Tibial artery (tissue), 4 donors: ENCODE measurements around the gene SLC30A4.

Experiments
- DNase-seq, 2 donors: peaks; one replicate each; pipeline ENCODE4 v3.0.0-alpha.2; 2019
- H3K27ac ChIP-seq, 2 donors: fragments of 200-600 bp; sonication (generic) in 1 of 2; 1 replicate in 1 of 2; 2 replicates in 1 of 2; pipeline ENCODE4 v1.5.1; 2018 to 2019; ENCODE audit warnings: mild to moderate bottlenecking in 1 of 2
- H3K27me3 ChIP-seq, 2 donors: fragments of 200-600 bp; sonication (generic) in 1 of 2; one replicate each; pipeline versions ENCODE4 v1.5.1 to v1.6.0; 2016 to 2019
- H3K36me3 ChIP-seq, 3 donors: fragments of 200-600 bp; sonication (generic) in 2 of 3; one replicate each; pipeline ENCODE4 v1.5.1; 2016 to 2019; ENCODE audit warnings: mild to moderate bottlenecking in 2 of 3
- H3K4me1 ChIP-seq, 4 donors: fragments of 200-600 bp; sonication (generic) in 2 of 4; 1 replicate in 3 of 4; 2 replicates in 1 of 4; pipeline ENCODE4 v1.5.1; 2016 to 2019
- H3K4me3 ChIP-seq, 2 donors: fragments of 200-600 bp; sonication (generic) in 1 of 2; 1 replicate in 1 of 2; 2 replicates in 1 of 2; pipeline ENCODE4 v1.5.1; 2018 to 2019; ENCODE audit warnings: mild to moderate bottlenecking in 2 of 2
- H3K9me3 ChIP-seq, 3 donors: fragments of 200-600 bp; sonication (generic) in 1 of 3; one replicate each; pipeline ENCODE4 v1.5.1; 2016 to 2019
- intact Hi-C: fragments of 100-400 bp; cut with DNase I; formaldehyde crosslinking; loops from one replicate; pipeline ENCODE4 v1.15.0; 2023; ENCODE audit warnings: low total_unique reads
- TF ChIP-seq, protein P1 (sequence below), 2 experiments: fragments of 200-600 bp in 1 of 2; fragments of 450-650 bp in 1 of 2; IDR thresholded peaks; one replicate each; pipeline ENCODE4 v1.5.1; 2017 to 2019; ENCODE audit warnings: antibody characterized with exemption in 2 of 2, mild to moderate bottlenecking in 1 of 2, moderate library complexity in 1 of 2

SLC30A4 gene

GRCh38 chr15:45457220-45457619 lies 65.3 kb downstream of the SLC30A4 start:
- Histone ChIP-seq H3K4me1 (peaks cover 0 to 18% (median 0%) of the 10 kb centered on the region in 4 donors), H3K27ac (no peak overlapping the region), H3K4me3 (no peak overlapping the region), H3K27me3 (no peaks in the 10 kb centered on the region), H3K36me3 (no peaks in the 10 kb centered on the region), H3K9me3 (no peaks in the 10 kb centered on the region)
- TF ChIP-seq, protein P1, sequence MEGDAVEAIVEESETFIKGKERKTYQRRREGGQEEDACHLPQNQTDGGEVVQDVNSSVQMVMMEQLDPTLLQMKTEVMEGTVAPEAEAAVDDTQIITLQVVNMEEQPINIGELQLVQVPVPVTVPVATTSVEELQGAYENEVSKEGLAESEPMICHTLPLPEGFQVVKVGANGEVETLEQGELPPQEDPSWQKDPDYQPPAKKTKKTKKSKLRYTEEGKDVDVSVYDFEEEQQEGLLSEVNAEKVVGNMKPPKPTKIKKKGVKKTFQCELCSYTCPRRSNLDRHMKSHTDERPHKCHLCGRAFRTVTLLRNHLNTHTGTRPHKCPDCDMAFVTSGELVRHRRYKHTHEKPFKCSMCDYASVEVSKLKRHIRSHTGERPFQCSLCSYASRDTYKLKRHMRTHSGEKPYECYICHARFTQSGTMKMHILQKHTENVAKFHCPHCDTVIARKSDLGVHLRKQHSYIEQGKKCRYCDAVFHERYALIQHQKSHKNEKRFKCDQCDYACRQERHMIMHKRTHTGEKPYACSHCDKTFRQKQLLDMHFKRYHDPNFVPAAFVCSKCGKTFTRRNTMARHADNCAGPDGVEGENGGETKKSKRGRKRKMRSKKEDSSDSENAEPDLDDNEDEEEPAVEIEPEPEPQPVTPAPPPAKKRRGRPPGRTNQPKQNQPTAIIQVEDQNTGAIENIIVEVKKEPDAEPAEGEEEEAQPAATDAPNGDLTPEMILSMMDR (IDR thresholded peaks at IDR 0.05): no peak
- no peak for DNase-seq
- intact Hi-C loops: loop anchor here (10.0 kb wide), 1 partner anchor 152 kb away; no protein-coding TSS in a partner anchor

- peak in 1 of 2 donors; percentile 58 for DNase-seq
- H3K4me1 ChIP-seq: peaks cover 0 to 18% (median 0%) of the 10 kb centered on the region in 4 donors
- TF ChIP-seq, protein P1 (IDR thresholded peaks at IDR 0.05): no peak
These were observed 66.1 kb downstream of the SLC30A4 start for GRCh38 chr15:45456212-45457106.

GRCh38 chr15:45454814-45455213 lies 67.7 kb downstream of the SLC30A4 start:
- H3K9me3 ChIP-seq: no peaks in the 10 kb centered on the region
- H3K36me3 ChIP-seq: no peaks in the 10 kb centered on the region
- peak in 1 of 2 donors; percentile 44 for DNase-seq
- H3K4me3 ChIP-seq: no peak overlapping the region
- no peak overlapping the region for H3K27ac ChIP-seq
- peaks cover 0 to 18% (median 0%) of the 10 kb centered on the region in 4 donors for H3K4me1 ChIP-seq
- intact Hi-C loops: loop anchor here (10.0 kb wide), 1 partner anchor 150 kb away; no protein-coding TSS in a partner anchor
- TF ChIP-seq, protein P1 (IDR thresholded peaks at IDR 0.05): no peak
- H3K27me3 ChIP-seq: peaks cover 0 to 6% of the 10 kb centered on the region in 2 donors

More at GRCh38 chr15:45456212-45457106, 66.1 kb downstream of the SLC30A4 start:
- no peaks in the 10 kb centered on the region for H3K36me3 ChIP-seq
- no peaks in the 10 kb centered on the region for H3K9me3 ChIP-seq
- no peaks in the 10 kb centered on the region for H3K27me3 ChIP-seq
- intact Hi-C loops: loop anchor here (10.0 kb wide), 1 partner anchor 152 kb away; no protein-coding TSS in a partner anchor
- no peak overlapping the region for H3K27ac ChIP-seq
- no peak overlapping the region for H3K4me3 ChIP-seq

- Histone ChIP-seq H3K4me3 (no peak overlapping the region), H3K9me3 (no peaks in the 10 kb centered on the region), H3K4me1 (peaks cover 0 to 5% (median 0%) of the 10 kb centered on the region in 4 donors), H3K27ac (no peak overlapping the region), H3K36me3 (no peaks in the 10 kb centered on the region), H3K27me3 (peaks cover 0 to 9% of the 10 kb centered on the region in 2 donors)
- TF ChIP-seq, protein P1 (IDR thresholded peaks at IDR 0.05): no peak
- intact Hi-C loops: loop anchor here (10.0 kb wide), 1 partner anchor 146 kb away; no protein-coding TSS in a partner anchor
- no peak for DNase-seq
These were observed 71.3 kb downstream of the SLC30A4 start for GRCh38 chr15:45451265-45451664.

DNA sequence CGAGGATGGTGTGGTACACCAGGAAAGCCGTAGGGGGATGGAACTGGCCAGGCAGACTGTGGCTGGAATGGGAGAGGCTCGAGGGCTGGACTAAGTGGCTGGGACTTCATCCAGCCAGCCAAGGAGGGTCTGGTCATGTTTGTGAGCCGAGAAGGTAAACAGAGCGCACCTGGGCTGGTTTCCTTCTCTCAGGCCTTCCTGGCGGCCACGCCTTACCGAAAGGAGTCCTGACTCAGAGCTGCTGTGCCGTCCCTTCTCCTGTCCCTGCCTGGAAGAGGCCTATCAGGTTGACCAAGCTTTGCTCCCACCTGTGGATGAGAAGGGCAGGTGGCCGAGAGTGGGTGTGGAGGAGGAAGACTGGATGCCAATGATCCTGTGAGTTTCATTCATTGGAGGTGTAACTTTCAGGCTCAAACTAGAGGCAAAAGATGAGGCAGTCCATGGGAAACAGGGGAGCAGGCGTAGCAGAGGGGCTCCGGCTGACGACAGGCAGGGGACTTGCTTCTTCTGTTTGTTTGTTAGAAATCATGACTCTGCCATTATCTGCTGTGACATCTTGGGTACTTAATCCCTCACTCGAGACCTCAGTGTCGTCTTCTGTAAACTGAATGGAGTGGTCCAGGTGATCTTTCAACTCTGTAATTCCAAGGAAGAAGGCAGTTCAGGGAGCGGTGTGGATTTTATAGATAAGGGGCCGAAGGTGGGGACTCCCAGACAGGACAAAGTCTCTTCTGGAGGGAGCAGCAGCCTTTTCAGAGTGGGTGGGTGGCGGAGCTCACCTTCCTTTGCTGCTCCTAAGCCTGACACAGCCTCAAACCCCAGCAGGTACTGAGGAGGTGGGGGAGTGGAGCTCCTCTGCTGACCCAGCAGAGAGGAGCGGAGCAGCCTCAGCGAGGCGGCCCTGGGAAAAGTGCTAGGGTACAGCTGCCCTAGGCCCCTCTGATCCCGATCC lies 72.4 kb downstream of the SLC30A4 start:
- H3K4me1 ChIP-seq: peaks cover 0 to 2% (median 0%) of the 10 kb centered on the region in 4 donors
- no peaks in the 10 kb centered on the region for H3K36me3 ChIP-seq
- TF ChIP-seq, protein P1 (IDR thresholded peaks at IDR 0.05): no peak
- H3K27me3 ChIP-seq: peaks cover 0 to 14% of the 10 kb centered on the region in 2 donors
- H3K4me3 ChIP-seq: no peak overlapping the region
- intact Hi-C loops: loop anchor here (10.0 kb wide), 1 partner anchor 145 kb away; no protein-coding TSS in a partner anchor
- H3K9me3 ChIP-seq: no peaks in the 10 kb centered on the region
- H3K27ac ChIP-seq: no peak overlapping the region
- no peak for DNase-seq
